Testis (tissue), 2 donors: ENCODE results near the gene CD300E.

ENCODE experiments used
- POLR2A ChIP-seq: fragments of 450-650 bp; IDR thresholded peaks from one replicate; pipeline ENCODE4 v1.6.1; 2017; ENCODE audit warnings: antibody characterized with exemption, mild to moderate bottlenecking, moderate library complexity
- TF ChIP-seq, protein P1 (sequence below), 3 experiments: fragments of 450-650 bp in 2 of 3; fragments of 200-600 bp in 1 of 3; sonication (generic) in 1 of 3; IDR thresholded peaks; one replicate each; pipeline ENCODE4 v1.5.1; 2016 to 2019; ENCODE audit warnings: antibody characterized with exemption in 3 of 3, mild to moderate bottlenecking in 2 of 3, moderate library complexity in 1 of 3

DNA sequence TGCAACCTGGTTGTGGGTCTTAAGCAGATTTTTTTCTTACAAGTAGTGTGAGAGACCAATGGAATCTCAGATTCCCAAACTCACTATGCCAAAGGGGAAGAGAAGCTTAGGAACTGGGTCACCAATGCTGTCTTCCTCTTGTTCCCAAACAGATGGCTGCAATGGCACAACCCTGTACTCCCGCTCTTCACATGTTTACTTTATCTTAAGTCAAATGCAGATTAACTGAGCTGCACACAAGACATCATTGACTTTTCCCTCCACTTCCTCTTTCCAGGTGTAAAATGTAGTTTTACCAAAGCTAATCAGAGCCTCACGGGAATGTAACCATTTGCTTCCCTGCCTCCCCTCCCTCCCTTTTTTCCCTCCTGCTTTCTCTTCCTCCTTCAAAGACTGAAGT, 14.4 kb upstream of the CD300E start:
- TF ChIP-seq, protein P1, sequence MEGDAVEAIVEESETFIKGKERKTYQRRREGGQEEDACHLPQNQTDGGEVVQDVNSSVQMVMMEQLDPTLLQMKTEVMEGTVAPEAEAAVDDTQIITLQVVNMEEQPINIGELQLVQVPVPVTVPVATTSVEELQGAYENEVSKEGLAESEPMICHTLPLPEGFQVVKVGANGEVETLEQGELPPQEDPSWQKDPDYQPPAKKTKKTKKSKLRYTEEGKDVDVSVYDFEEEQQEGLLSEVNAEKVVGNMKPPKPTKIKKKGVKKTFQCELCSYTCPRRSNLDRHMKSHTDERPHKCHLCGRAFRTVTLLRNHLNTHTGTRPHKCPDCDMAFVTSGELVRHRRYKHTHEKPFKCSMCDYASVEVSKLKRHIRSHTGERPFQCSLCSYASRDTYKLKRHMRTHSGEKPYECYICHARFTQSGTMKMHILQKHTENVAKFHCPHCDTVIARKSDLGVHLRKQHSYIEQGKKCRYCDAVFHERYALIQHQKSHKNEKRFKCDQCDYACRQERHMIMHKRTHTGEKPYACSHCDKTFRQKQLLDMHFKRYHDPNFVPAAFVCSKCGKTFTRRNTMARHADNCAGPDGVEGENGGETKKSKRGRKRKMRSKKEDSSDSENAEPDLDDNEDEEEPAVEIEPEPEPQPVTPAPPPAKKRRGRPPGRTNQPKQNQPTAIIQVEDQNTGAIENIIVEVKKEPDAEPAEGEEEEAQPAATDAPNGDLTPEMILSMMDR (IDR thresholded peaks at IDR 0.05) = no peak
- TF ChIP-seq POLR2A = no peak
